ENCODE data around the gene ZNF667. TPM values are rescaled to one million over a fixed set of nuclear protein-coding genes. Genes with fewer than 3 reads are reported as not detected.

Gene ZNF667
- 2.0 and 2.6 TPM in 2 replicates for total RNA-seq

GRCh38 chr19:56476651-56477428, at the start of gene ZNF667:
Gene ZNF667, minus strand, starts transcription at chr19:56477345. Its CDS starts 14,975 bp downstream, at chr19:56462370.
- CTCF ChIA-PET = no interaction called here
- H3K27me3 Mint-ChIP-seq = peaks cover 8% of the 10 kb centered on the region
- ATAC-seq (ENCODE audit: low read depth) (peak; percentile 7), DNase-seq (peak; percentile 30)
- peaks cover 44% of the 10 kb centered on the region for H3K9me3 Mint-ChIP-seq
- H3K36me3 Mint-ChIP-seq (ENCODE audit: low read depth) = peaks cover 33% of the 10 kb centered on the region
- H3K27ac Mint-ChIP-seq = peak within 1 kb of the TSS; percentile 96
- no peak for TF ChIP-seq CTCF (IDR thresholded peaks at IDR 0.05)
- POLR2A ChIA-PET = no interaction called here
- H3K4me3 Mint-ChIP-seq = peak within 1 kb of the TSS; percentile 96
- peaks cover 19% of the 10 kb centered on the region for H3K4me1 Mint-ChIP-seq
- intact Hi-C loops (cut with micrococcal nuclease) = loop anchor here (1.0 to 5.0 kb wide), 2 partner anchors 30 to 195 kb away; partner anchors contain the start of genes ZNF471 and ZNF835

- Mint-ChIP-seq H3K4me3 (no peak overlapping the region), H3K27me3 (no peaks in the 10 kb centered on the region), H3K27ac (no peak overlapping the region), H3K36me3 (ENCODE audit: low read depth) (peaks cover 35% of the 10 kb centered on the region), H3K9me3 (peaks cover 55% of the 10 kb centered on the region), H3K4me1 (no peaks in the 10 kb centered on the region)
- POLR2A ChIA-PET = no interaction called here
- CTCF ChIA-PET = no interaction called here
- intact Hi-C loops (cut with micrococcal nuclease) = no loop called here
- ATAC-seq (ENCODE audit: low read depth) = no peak
- no peak for TF ChIP-seq CTCF (IDR thresholded peaks at IDR 0.05)
- DNase-seq = no peak
These were observed 48.2 kb upstream of the ZNF667 start for GRCh38 chr19:56525214-56525860.

GRCh38 chr19:56508290-56508778, 31.2 kb upstream of the ZNF667 start:
- H3K27me3 Mint-ChIP-seq = no peaks in the 10 kb centered on the region
- peaks cover 10% of the 10 kb centered on the region for H3K9me3 Mint-ChIP-seq
- DNase-seq (no peak), ATAC-seq (ENCODE audit: low read depth) (no peak)
- no peak overlapping the region for H3K27ac Mint-ChIP-seq
- H3K4me1 Mint-ChIP-seq = peaks cover 9% of the 10 kb centered on the region
- no peak overlapping the region for H3K4me3 Mint-ChIP-seq
- ChIA-PET CTCF (no interaction called here), POLR2A (interaction anchor here (1.3 kb wide), 1 partner anchor 164 kb away, joined by 3 read pairs; the partner anchor contains the start of gene ZNF835)
- no peak for TF ChIP-seq CTCF (IDR thresholded peaks at IDR 0.05)
- peaks cover 11% of the 10 kb centered on the region for H3K36me3 Mint-ChIP-seq (ENCODE audit: low read depth)
- intact Hi-C loops (cut with micrococcal nuclease) = loop anchor here (2.0 kb wide), 1 partner anchor 58 kb away; the partner anchor contains the start of gene ZNF470

- ChIA-PET POLR2A (interaction anchor here (1.3 kb wide), 1 partner anchor 164 kb away, joined by 3 read pairs; the partner anchor contains the start of gene ZNF835), CTCF (no interaction called here)
- no peak for TF ChIP-seq CTCF (IDR thresholded peaks at IDR 0.05)
- Mint-ChIP-seq H3K27ac (no peak within 1 kb of the TSS), H3K27me3 (no peaks in the 10 kb centered on the region), H3K9me3 (peaks cover 11% of the 10 kb centered on the region), H3K4me3 (no peak within 1 kb of the TSS), H3K36me3 (ENCODE audit: low read depth) (peaks cover 5% of the 10 kb centered on the region), H3K4me1 (peaks cover 9% of the 10 kb centered on the region)
- ATAC-seq (ENCODE audit: low read depth) (peak; percentile 99), DNase-seq (peak; percentile 81)
- intact Hi-C loops (cut with micrococcal nuclease) = loop anchor here (1.0 to 2.0 kb wide), 4 partner anchors 30 to 114 kb away; partner anchors contain the start of genes ZFP28, ZNF470, ZNF582 and ZNF667
These were observed 30.5 kb upstream of the ZNF667 start, which contains the start of gene ZNF471 for GRCh38 chr19:56507446-56508289. Gene ZNF471, plus strand, starts transcription at chr19:56507855. Its CDS starts 3,717 bp downstream, at chr19:56511572.

All from activated B cell treated with CpG ODN at 0.5 μM for 24 hours (primary cell).